HEK293T (cell line): Measurements from ENCODE around the gene MUC16.

Source experiments
- ARNT ChIP-seq: fragments of 450-650 bp; IDR thresholded peaks from 2 replicates; pipeline ENCODE4 v1.6.1; 2017; ENCODE audit warnings: mild to moderate bottlenecking
- BHLHE40 ChIP-seq: fragments of 450-650 bp; IDR thresholded peaks from 2 replicates; pipeline ENCODE4 v1.6.1; 2016; ENCODE audit warnings: mild to moderate bottlenecking, moderate library complexity, borderline replicate concordance
- ELF4 ChIP-seq: fragments of 450-650 bp; IDR thresholded peaks from 2 replicates; pipeline ENCODE4 v1.6.1; 2017; ENCODE audit warnings: antibody characterized with exemption
- FOXK2 ChIP-seq: fragments of 450-650 bp; IDR thresholded peaks from 2 replicates; pipeline ENCODE4 v1.6.1; 2016; ENCODE audit warnings: mild to moderate bottlenecking
- FOXM1 ChIP-seq: fragments of 450-650 bp; IDR thresholded peaks from 2 replicates; pipeline ENCODE4 v1.6.1; 2017; ENCODE audit warnings: mild to moderate bottlenecking, borderline replicate concordance
- HDGF ChIP-seq: fragments of 450-650 bp; IDR thresholded peaks from 2 replicates; pipeline ENCODE4 v1.6.1; 2017; ENCODE audit warnings: antibody characterized with exemption, borderline replicate concordance
- NFRKB ChIP-seq: fragments of 450-650 bp; IDR thresholded peaks from 2 replicates; pipeline ENCODE4 v1.6.1; 2016; ENCODE audit warnings: mild to moderate bottlenecking, moderate library complexity
- SP1 ChIP-seq: fragments of 450-650 bp; IDR thresholded peaks from 2 replicates; pipeline ENCODE4 v1.6.1; 2017
- TF ChIP-seq, protein P1 (sequence below): fragments of 450-650 bp; IDR thresholded peaks from 2 replicates; pipeline ENCODE4 v1.6.1; 2016

DNA sequence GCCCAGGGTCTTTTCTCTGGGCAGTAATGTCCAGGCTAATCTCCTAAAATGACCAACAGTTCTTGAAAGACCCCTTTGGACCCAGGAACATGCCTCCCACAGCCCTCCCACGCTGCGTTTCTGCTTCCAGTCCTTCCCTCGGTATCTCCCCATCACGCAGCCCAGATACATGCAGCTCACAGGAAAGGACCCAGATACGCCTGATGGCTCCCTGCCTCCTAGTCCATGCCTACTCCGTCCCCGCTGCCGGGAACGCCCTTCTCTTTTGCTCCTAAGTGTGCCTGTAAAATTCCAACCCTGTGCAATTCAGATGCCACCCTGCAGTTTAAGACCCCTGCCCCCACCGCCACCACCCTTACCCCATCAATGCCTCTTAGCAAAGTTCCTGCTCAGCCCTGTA lies 778 bp downstream of the MUC16 start:
- TF ChIP-seq ELF4 = no peak
- no peak for TF ChIP-seq FOXK2
- no peak for TF ChIP-seq SP1
- TF ChIP-seq, protein P1, sequence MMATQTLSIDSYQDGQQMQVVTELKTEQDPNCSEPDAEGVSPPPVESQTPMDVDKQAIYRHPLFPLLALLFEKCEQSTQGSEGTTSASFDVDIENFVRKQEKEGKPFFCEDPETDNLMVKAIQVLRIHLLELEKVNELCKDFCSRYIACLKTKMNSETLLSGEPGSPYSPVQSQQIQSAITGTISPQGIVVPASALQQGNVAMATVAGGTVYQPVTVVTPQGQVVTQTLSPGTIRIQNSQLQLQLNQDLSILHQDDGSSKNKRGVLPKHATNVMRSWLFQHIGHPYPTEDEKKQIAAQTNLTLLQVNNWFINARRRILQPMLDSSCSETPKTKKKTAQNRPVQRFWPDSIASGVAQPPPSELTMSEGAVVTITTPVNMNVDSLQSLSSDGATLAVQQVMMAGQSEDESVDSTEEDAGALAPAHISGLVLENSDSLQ = no peak
- TF ChIP-seq BHLHE40 = no peak
- no peak for TF ChIP-seq FOXM1
- TF ChIP-seq NFRKB = no peak
- no peak for TF ChIP-seq ARNT
- no peak for TF ChIP-seq HDGF
